IMR-90 (cell line): ENCODE results near the gene STAC. TPM values are rescaled to one million over a fixed set of nuclear protein-coding genes. Genes with fewer than 3 reads are reported as not detected.

ENCODE experiments used
- ATAC-seq: fragments of 200-7000 bp; cut with Tn5 transposase; 2 replicates; pipeline ENCODE4 v1.9.1; 2020; ENCODE audit warnings: low read depth, mild to moderate bottlenecking, moderate library complexity
- BruUV-seq: library from RNA; stranded (reverse); fragments of 400-500 nt; replicated peaks from 2 replicates; lab custom pipeline; 2021; lab: Mats Ljungman, UMichigan
- CTCF ChIA-PET: fragments of 300-600 bp; formaldehyde crosslinking; extraction: SDS; loops from one replicate; lab custom pipeline; 2021; ENCODE audit warnings: antibody characterized with exemption; lab: Yijun Ruan, JAX
- POLR2A ChIA-PET: fragments of 300-600 bp; sonication (Branson Sonifier 250); formaldehyde crosslinking; loops from one replicate; lab custom pipeline; 2022; ENCODE audit warnings: antibody characterized with exemption; ENCODE audit not compliant: unreplicated experiment; lab: Charles Lee
- DNase-seq: peaks from one replicate; pipeline ENCODE4 v3.0.0; 2013
- H2AFZ ChIP-seq: replicated peaks from 2 replicates; pipeline ENCODE3; 2013; ENCODE audit warnings: low read length, mild to moderate bottlenecking; ENCODE audit not compliant: poor library complexity
- H2AK5ac ChIP-seq: 2 replicates; pipeline ENCODE4 v1.6.1; 2013; ENCODE audit warnings: low read depth, low read length, inconsistent platforms
- H2AK9ac ChIP-seq: replicated peaks from 2 replicates; pipeline ENCODE3; 2013; ENCODE audit warnings: mild to moderate bottlenecking, low read depth, low read length, moderate library complexity; ENCODE audit not compliant: poor library complexity
- H2BK120ac ChIP-seq: 2 replicates; pipeline ENCODE4 v1.6.1; 2013; ENCODE audit warnings: low read depth, low read length, inconsistent platforms
- H2BK15ac ChIP-seq: 3 replicates; pipeline ENCODE4 v1.6.1; 2013; ENCODE audit warnings: low read depth, low read length, inconsistent platforms
- H2BK20ac ChIP-seq: 2 replicates; pipeline ENCODE4 v1.6.1; 2013; ENCODE audit warnings: low read depth, mild to moderate bottlenecking, inconsistent platforms, low read length, moderate library complexity
- H2BK5ac ChIP-seq: 2 replicates; pipeline ENCODE4 v1.6.1; 2013; ENCODE audit warnings: mild to moderate bottlenecking, low read depth, low read length, inconsistent platforms; ENCODE audit not compliant: poor library complexity, severe bottlenecking
- H3K14ac ChIP-seq: replicated peaks from 2 replicates; pipeline ENCODE4 v1.6.1; 2013; ENCODE audit warnings: low read depth, low read length, inconsistent platforms
- H3K18ac ChIP-seq: 2 replicates; pipeline ENCODE4 v1.6.1; 2013; ENCODE audit warnings: low read depth, low read length, control low read depth
- H3K23ac ChIP-seq: 2 replicates; pipeline ENCODE4 v1.6.1; 2013; ENCODE audit warnings: low read depth, low read length, inconsistent platforms
- H3K27ac ChIP-seq: 2 replicates; pipeline ENCODE4 v1.5.1; 2013; ENCODE audit warnings: mild to moderate bottlenecking, control low read depth, low read length; ENCODE audit not compliant: insufficient read depth
- H3K27me3 ChIP-seq: 2 replicates; pipeline ENCODE4 v1.6.1; 2013; ENCODE audit warnings: low read length; ENCODE audit not compliant: control insufficient read depth, insufficient read depth
- H3K36me3 ChIP-seq: 2 replicates; pipeline ENCODE4 v1.6.1; 2013; ENCODE audit warnings: low read length, mixed read lengths; ENCODE audit not compliant: control insufficient read depth, insufficient read depth
- H3K4ac ChIP-seq: 2 replicates; pipeline ENCODE4 v1.6.1; 2013; ENCODE audit warnings: low read depth, low read length, inconsistent platforms
- H3K4me1 ChIP-seq: 2 replicates; pipeline ENCODE4 v1.6.1; 2013; ENCODE audit warnings: low read length, mixed read lengths; ENCODE audit not compliant: control insufficient read depth, insufficient read depth
- H3K4me2 ChIP-seq: 2 replicates; pipeline ENCODE4 v1.6.1; 2013; ENCODE audit warnings: low read depth, mild to moderate bottlenecking, control low read depth, low read length, moderate library complexity
- H3K4me3 ChIP-seq: 2 replicates; pipeline ENCODE4 v1.5.1; 2013; ENCODE audit warnings: low read depth, mild to moderate bottlenecking, control low read depth, low read length, moderate library complexity; ENCODE audit not compliant: insufficient read depth
- H3K56ac ChIP-seq: 2 replicates; pipeline ENCODE4 v1.6.1; 2013; ENCODE audit warnings: low read length, inconsistent platforms; ENCODE audit not compliant: insufficient read depth; ENCODE audit errors: extremely low read depth
- H3K79me1 ChIP-seq, 2 experiments: 2 replicates each; pipeline ENCODE4 v1.6.1; 2013; ENCODE audit warnings: low read length in 2 of 2, inconsistent platforms in 1 of 2, low read depth in 1 of 2
- H3K9ac ChIP-seq: 2 replicates; pipeline ENCODE4 v1.6.1; 2013; ENCODE audit warnings: low read depth, low read length, control low read depth
- H3K9me1 ChIP-seq: 2 replicates; pipeline ENCODE4 v1.6.1; 2013; ENCODE audit warnings: low read length, inconsistent platforms; ENCODE audit not compliant: insufficient read depth
- H3K9me3 ChIP-seq: 2 replicates; pipeline ENCODE4 v1.6.1; 2013; ENCODE audit warnings: low read length; ENCODE audit not compliant: control insufficient read depth, insufficient read depth
- H4K20me1 ChIP-seq: 2 replicates; pipeline ENCODE4 v1.6.1; 2013; ENCODE audit warnings: low read length, inconsistent platforms; ENCODE audit not compliant: insufficient read depth
- H4K5ac ChIP-seq: 2 replicates; pipeline ENCODE4 v1.6.1; 2013; ENCODE audit warnings: mild to moderate bottlenecking, low read depth, low read length, control low read depth
- H4K8ac ChIP-seq, 2 experiments: 2 replicates each; pipeline ENCODE4 v1.6.1; 2013; ENCODE audit warnings: low read depth in 2 of 2, low read length in 2 of 2, control low read depth in 1 of 2, inconsistent platforms in 1 of 2
- H4K91ac ChIP-seq: 2 replicates; pipeline ENCODE4 v1.6.1; 2013; ENCODE audit warnings: low read depth, low read length, inconsistent platforms; ENCODE audit not compliant: insufficient read depth
- BHLHE40 ChIP-seq: fragments of 150-350 bp; IDR thresholded peaks from 2 replicates; pipeline ENCODE4 v1.6.1; 2016; ENCODE audit warnings: mild to moderate bottlenecking, low read depth, low read length
- CEBPB ChIP-seq: IDR thresholded peaks from 2 replicates; pipeline ENCODE4 v1.6.1; 2012; ENCODE audit warnings: low read depth, low read length, improper control_type of control experiment
- CHD1 ChIP-seq: IDR thresholded peaks from 2 replicates; pipeline ENCODE4 v1.6.1; 2012; ENCODE audit warnings: low read depth, low read length, improper control_type of control experiment
- CTCF ChIP-seq: conservative IDR thresholded peaks from 2 replicates; pipeline ENCODE4 v1.5.1; 2012; ENCODE audit warnings: mild to moderate bottlenecking, low read depth, low read length, improper control_type of control experiment
- ELK1 ChIP-seq: fragments of 150-350 bp; IDR thresholded peaks from 2 replicates; pipeline ENCODE4 v1.6.1; 2016; ENCODE audit warnings: low read depth, mild to moderate bottlenecking, low read length, moderate library complexity, borderline replicate concordance
- FOS ChIP-seq: fragments of 150-350 bp; IDR thresholded peaks from 2 replicates; pipeline ENCODE4 v1.6.1; 2016; ENCODE audit warnings: low read depth, low read length
- MAFK ChIP-seq: IDR thresholded peaks from 2 replicates; pipeline ENCODE4 v1.6.1; 2012; ENCODE audit warnings: low read depth, low read length, improper control_type of control experiment
- MAZ ChIP-seq: IDR thresholded peaks from 2 replicates; pipeline ENCODE4 v1.6.1; 2012; ENCODE audit warnings: low read depth, mild to moderate bottlenecking, low read length, improper control_type of control experiment, moderate library complexity, borderline replicate concordance
- MXI1 ChIP-seq: IDR thresholded peaks from 2 replicates; pipeline ENCODE4 v1.6.1; 2012; ENCODE audit warnings: low read depth, mild to moderate bottlenecking, low read length, moderate library complexity, borderline replicate concordance
- NFE2L2 ChIP-seq: fragments of 150-350 bp; IDR thresholded peaks from 2 replicates; pipeline ENCODE4 v1.6.1; 2016; ENCODE audit warnings: low read depth, mild to moderate bottlenecking, low read length
- POLR2A ChIP-seq: IDR thresholded peaks from 2 replicates; pipeline ENCODE4 v1.6.1; 2012; ENCODE audit warnings: mild to moderate bottlenecking, low read depth, low read length
- RAD21 ChIP-seq: IDR thresholded peaks from 2 replicates; pipeline ENCODE4 v1.6.1; 2012; ENCODE audit warnings: low read length, improper control_type of control experiment
- RCOR1 ChIP-seq: IDR thresholded peaks from 2 replicates; pipeline ENCODE4 v1.6.1; 2012; ENCODE audit warnings: mild to moderate bottlenecking, low read length, improper control_type of control experiment; ENCODE audit not compliant: insufficient replicate concordance
- RFX5 ChIP-seq: IDR thresholded peaks from 2 replicates; pipeline ENCODE4 v1.8.0; 2012; ENCODE audit warnings: low read depth, mild to moderate bottlenecking, low read length, moderate library complexity
- SMC3 ChIP-seq: fragments of 150-350 bp; IDR thresholded peaks from 2 replicates; pipeline ENCODE4 v1.6.1; 2016; ENCODE audit warnings: low read depth, mild to moderate bottlenecking, antibody characterized with exemption, low read length, moderate library complexity
- USF2 ChIP-seq: fragments of 150-350 bp; IDR thresholded peaks from 2 replicates; pipeline ENCODE4 v1.6.1; 2017; ENCODE audit warnings: mild to moderate bottlenecking, antibody characterized with exemption, low read length, low read depth
- WGBS, 2 experiments: methylation state at CpG; one replicate each; pipeline versions ENCODE4 v1.1.5 to v1.1.7; 2013; ENCODE audit warnings: missing lambda C conversion rate in 2 of 2; ENCODE audit not compliant: insufficient read length in 1 of 2; ENCODE audit errors: extremely low coverage in 2 of 2; 5-methylcytosine and 5-hydroxymethylcytosine counted together
- dilution Hi-C: fragments of 300-500 bp; cut with HindIII; formaldehyde crosslinking; loops from one replicate; pipeline ENCODE4 v1.14.3; 2018; ENCODE audit warnings: low sequenced_read_pairs; ENCODE audit not compliant: unreplicated experiment
- in situ Hi-C: fragments of 300-500 bp; cut with MboI; formaldehyde crosslinking; loops from 3 replicates; pipeline ENCODE4 v1.14.3; 2019; ENCODE audit warnings: low sequenced_read_pairs, inconsistent platforms, mixed read lengths
- intact Hi-C: fragments of 100-400 bp; cut with micrococcal nuclease; formaldehyde crosslinking; loops from 2 replicates; pipeline ENCODE4 v1.10.0; 2022
- polyA plus RNA-seq, 3 experiments: library from polyadenylated mRNA; depleted of rRNA; stranded (reverse); fragments of >200 nt; gene quantifications; 2 replicates each; pipeline ENCODE4 v1.2.3, GENCODE V29; 2012; ENCODE audit warnings: low replicate concordance in 1 of 3
- total RNA-seq: library from RNA; depleted of rRNA; stranded (reverse); fragments of >200 nt; gene quantifications from 2 replicates; pipeline ENCODE4 v1.2.3, GENCODE V29; 2012

The STAC gene
- total and polyA plus RNA-seq, 2 of the 4 experiments (the other 2 are of a cell fraction) = 0.19 to 0.36 TPM

- no TSS peak for BruUV-seq
- Histone ChIP-seq H2BK20ac (no peak overlapping the region), H4K91ac (no peak overlapping the region), H3K9ac (no peak overlapping the region), H2AFZ (no peak overlapping the region), H3K36me3 (no peaks in the 10 kb centered on the region), H3K9me3 (no peaks in the 10 kb centered on the region), H3K4me2 (no peak overlapping the region), H4K5ac (no peak overlapping the region), H3K14ac (no peak overlapping the region), H2BK5ac (no peak overlapping the region), H3K9me1 (no peaks in the 10 kb centered on the region), H2BK15ac (no peak overlapping the region), H2AK9ac (no peak overlapping the region), H3K23ac (no peak overlapping the region), H2AK5ac (no peak overlapping the region), H4K8ac (no peak overlapping the region), H3K18ac (no peak overlapping the region), H3K79me1 (no peaks in the 10 kb centered on the region), H3K4me3 (no peak overlapping the region), H3K27ac (no peak overlapping the region), H3K27me3 (no peaks in the 10 kb centered on the region; the same call in 1 of the 2 replicates), H4K20me1 (no peaks in the 10 kb centered on the region), H2BK120ac (no peak overlapping the region), H3K4ac (no peak overlapping the region), H3K4me1 (no peaks in the 10 kb centered on the region), H3K56ac (no peak overlapping the region)
- no peak for DNase-seq
- ATAC-seq = no peak
- 80% methylated on average over 1 of the region's 5 CpGs; no CpG with 5 or more reads in 1 of the 2 experiments for WGBS, 2 experiments
- dilution Hi-C loops (no loop called here), intact Hi-C loops (loop anchor here (5.0 kb wide), 1 partner anchor 159 kb away; no protein-coding TSS in a partner anchor), in situ Hi-C loops (no loop called here)
- ChIA-PET POLR2A (no interaction called here), CTCF (no interaction called here)
- no peak for TF ChIP-seq USF2
- TF ChIP-seq MXI1 = no peak
- TF ChIP-seq CEBPB = no peak
- no peak for TF ChIP-seq BHLHE40
- TF ChIP-seq POLR2A = no peak
- TF ChIP-seq NFE2L2 = no peak
- no peak for TF ChIP-seq MAZ
- TF ChIP-seq RFX5 = no peak
- TF ChIP-seq CTCF = no peak
- TF ChIP-seq FOS = no peak
- no peak for TF ChIP-seq MAFK
- no peak for TF ChIP-seq RAD21
- TF ChIP-seq ELK1 = no peak
- TF ChIP-seq RCOR1 = no peak
- no peak for TF ChIP-seq SMC3
- TF ChIP-seq CHD1 = no peak
Observed at GRCh38 chr3:36543276-36543997, 163.1 kb downstream of the STAC start.
